Measurements from ENCODE around the gene ELP4. TPM values are rescaled to one million over a fixed set of nuclear protein-coding genes. Genes with fewer than 3 reads are reported as not detected.

The ELP4 gene
- total RNA-seq, 1 experiment from 2014 or later: 21.4 TPM

DNA sequence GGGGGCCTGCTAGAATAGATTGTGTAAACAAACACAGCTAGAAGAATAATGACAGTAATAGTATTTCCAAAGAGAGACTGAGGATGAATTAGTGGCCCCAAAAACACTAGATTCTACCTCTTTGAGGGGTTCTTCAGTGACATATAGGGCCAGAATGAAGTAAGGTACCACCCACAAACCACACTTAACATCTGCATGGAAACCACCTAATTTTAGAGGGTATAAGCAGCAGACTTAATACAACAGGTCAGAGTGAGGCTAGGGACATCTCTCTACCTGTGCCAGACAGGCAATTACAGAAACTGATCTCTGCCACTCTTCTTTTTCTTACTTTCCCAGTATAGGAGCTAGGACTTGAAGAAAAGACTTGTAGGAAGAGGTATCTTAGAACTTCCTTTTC, 20.1 kb downstream of the ELP4 start:
- no peak overlapping the region for H3K4me3 ChIP-seq (replicated peaks in 1 of 2; ENCODE audit: low read depth in 1 of 2, low read length in 2 of 2)
- no peak overlapping the region for H3K27ac ChIP-seq (ENCODE audit: low read depth, low read length)
- no peaks in the 10 kb centered on the region for H3K9me3 ChIP-seq (ENCODE audit: control insufficient read depth in 1 of 2, insufficient read depth in 1 of 2, low read depth in 1 of 2, low read length in 2 of 2)
- POLR2A ChIA-PET: no interaction called here
- H3K4me2 ChIP-seq (ENCODE audit: low read length): no peak overlapping the region
- DNase-seq (ENCODE audit: low read depth, low spot score) (no peak), ATAC-seq (no peak)
- no peaks in the 10 kb centered on the region for H4K20me1 ChIP-seq (ENCODE audit: insufficient read depth)
- CTCF ChIA-PET: no interaction called here
- no peak overlapping the region for H2AFZ ChIP-seq (ENCODE audit: low read depth, low read length, poor library complexity, severe bottlenecking)
- H3K36me3 ChIP-seq (ENCODE audit: control insufficient read depth in 1 of 2, insufficient read depth in 2 of 2, low read length in 2 of 2): no peaks in the 10 kb centered on the region; a peak in 1 of 4 replicates
- BruUV-seq (replicated peaks): no TSS peak
- TF ChIP-seq EGR1 (IDR thresholded peaks at IDR 0.05; ENCODE audit: low read depth): no peak
- no peak for TF ChIP-seq SRF (IDR thresholded peaks at IDR 0.05; ENCODE audit: low read depth)
- no peaks in the 10 kb centered on the region for H3K9me2 ChIP-seq (ENCODE audit: insufficient read depth)
- no peak overlapping the region for H3K9ac ChIP-seq (ENCODE audit: low read length)
- no peaks in the 10 kb centered on the region for H3K79me2 ChIP-seq (ENCODE audit: insufficient read depth, low read length)
- intact Hi-C loops (cut with micrococcal nuclease): no loop called here
- no peaks in the 10 kb centered on the region for H3K4me1 ChIP-seq (ENCODE audit: control insufficient read depth in 1 of 2, insufficient read depth in 2 of 2, low read length in 2 of 2)
- RAD21 ChIA-PET (ENCODE audit: low non-redundant PET in 1 of 2, low total read pairs in 2 of 2, uncharacterized antibody in 2 of 2, unreplicated experiment in 2 of 2): no interaction called here
- H3K27me3 ChIP-seq (ENCODE audit: insufficient read depth, low read length): no peaks in the 10 kb centered on the region

DNA sequence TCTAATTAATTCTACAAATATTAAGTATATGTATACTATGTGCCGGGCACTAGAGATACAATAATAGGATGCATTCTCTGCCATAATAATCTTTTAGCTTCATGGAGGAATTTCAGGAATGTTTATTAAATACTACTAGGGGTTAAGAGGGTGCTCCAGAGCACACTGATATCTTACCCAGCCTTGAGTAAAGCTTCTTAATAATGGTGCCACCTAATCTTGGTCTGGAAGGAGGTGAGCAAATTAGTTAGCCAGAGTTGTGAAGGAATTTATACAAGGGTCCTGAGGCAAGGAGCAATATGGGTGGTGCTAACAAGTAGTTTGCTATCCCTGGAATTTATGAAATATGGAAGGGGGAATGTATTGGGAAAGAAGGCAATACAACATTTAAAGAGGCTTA, 21.7 kb downstream of the ELP4 start:
- Histone ChIP-seq H3K4me3 (replicated peaks in 1 of 2; ENCODE audit: low read depth in 1 of 2, low read length in 2 of 2) (no peak overlapping the region), H3K9ac (ENCODE audit: low read length) (no peak overlapping the region), H3K4me1 (ENCODE audit: control insufficient read depth in 1 of 2, insufficient read depth in 2 of 2, low read length in 2 of 2) (no peaks in the 10 kb centered on the region), H3K4me2 (ENCODE audit: low read length) (no peak overlapping the region), H2AFZ (ENCODE audit: low read depth, low read length, poor library complexity, severe bottlenecking) (no peak overlapping the region), H3K9me3 (ENCODE audit: control insufficient read depth in 1 of 2, insufficient read depth in 1 of 2, low read depth in 1 of 2, low read length in 2 of 2) (no peaks in the 10 kb centered on the region), H3K79me2 (ENCODE audit: insufficient read depth, low read length) (no peaks in the 10 kb centered on the region), H4K20me1 (ENCODE audit: insufficient read depth) (no peaks in the 10 kb centered on the region), H3K27ac (ENCODE audit: low read depth, low read length) (no peak overlapping the region), H3K36me3 (ENCODE audit: control insufficient read depth in 1 of 2, insufficient read depth in 2 of 2, low read length in 2 of 2) (no peaks in the 10 kb centered on the region), H3K27me3 (ENCODE audit: insufficient read depth, low read length) (no peaks in the 10 kb centered on the region), H3K9me2 (ENCODE audit: insufficient read depth) (no peaks in the 10 kb centered on the region)
- ATAC-seq (no peak), DNase-seq (ENCODE audit: low read depth, low spot score) (no peak)
- POLR2A ChIA-PET: no interaction called here
- CTCF ChIA-PET: no interaction called here
- BruUV-seq (replicated peaks): no TSS peak
- intact Hi-C loops (cut with micrococcal nuclease): no loop called here
- RAD21 ChIA-PET (ENCODE audit: low non-redundant PET in 1 of 2, low total read pairs in 2 of 2, uncharacterized antibody in 2 of 2, unreplicated experiment in 2 of 2): no interaction called here
- no peak for TF ChIP-seq EGR1 (IDR thresholded peaks at IDR 0.05; ENCODE audit: low read depth)
- TF ChIP-seq ZBTB33 (IDR thresholded peaks at IDR 0.05; ENCODE audit: extremely low read depth, insufficient replicate concordance, low read length): no peak
- TF ChIP-seq, protein P1, sequence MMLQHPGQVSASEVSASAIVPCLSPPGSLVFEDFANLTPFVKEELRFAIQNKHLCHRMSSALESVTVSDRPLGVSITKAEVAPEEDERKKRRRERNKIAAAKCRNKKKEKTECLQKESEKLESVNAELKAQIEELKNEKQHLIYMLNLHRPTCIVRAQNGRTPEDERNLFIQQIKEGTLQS (IDR thresholded peaks at IDR 0.05): no peak
- no peak for TF ChIP-seq SRF (IDR thresholded peaks at IDR 0.05; ENCODE audit: low read depth)
- TF ChIP-seq REST (IDR thresholded peaks at IDR 0.05; ENCODE audit: low read depth): no peak
- no peak for TF ChIP-seq EZH2 (IDR thresholded peaks at IDR 0.05)
- TF ChIP-seq TCF7L2 (IDR thresholded peaks at IDR 0.05; ENCODE audit: borderline replicate concordance, extremely low read depth, insufficient read depth, insufficient read length): no peak
- no peak for TF ChIP-seq SIN3A (IDR thresholded peaks at IDR 0.05; ENCODE audit: low read depth)
- TF ChIP-seq SP1 (IDR thresholded peaks at IDR 0.05; ENCODE audit: low read depth): no peak
- TF ChIP-seq CEBPB (IDR thresholded peaks at IDR 0.05; ENCODE audit: low read depth): no peak
- TF ChIP-seq POLR2AphosphoS5 (IDR thresholded peaks at IDR 0.05; ENCODE audit: low read depth, low read length): no peak
- no peak for TF ChIP-seq ZNF274 (IDR thresholded peaks at IDR 0.05; ENCODE audit: low read depth, low read length)
- TF ChIP-seq FOSL1 (IDR thresholded peaks at IDR 0.05; ENCODE audit: low read depth): no peak
- TF ChIP-seq EZH2phosphoT487 (IDR thresholded peaks at IDR 0.05; ENCODE audit: borderline replicate concordance): no peak
- TF ChIP-seq POLR2A (IDR thresholded peaks at IDR 0.05; ENCODE audit: borderline replicate concordance, extremely low read depth, insufficient read depth, insufficient read length): no peak
- TF ChIP-seq ELF1 (IDR thresholded peaks at IDR 0.05; ENCODE audit: borderline replicate concordance, low read depth): no peak
- no peak for TF ChIP-seq CBX3 (IDR thresholded peaks at IDR 0.05; ENCODE audit: low read depth)
- no peak for TF ChIP-seq JUND (IDR thresholded peaks at IDR 0.05)

All from HCT116 (cell line).